ENCODE results near the gene SRRM3. TPM values are rescaled to one million over a fixed set of nuclear protein-coding genes. Genes with fewer than 3 reads are reported as not detected.
A peak's percentile ranks its signal among the peaks of the same experiment; 100 is the strongest.

Gene SRRM3
- total and polyA plus RNA-seq, 9 of the 15 experiments (the other 6 are each of a cell fraction or from before 2014, with no cell fraction given): 0.04 to 0.91 (median 0.46) TPM; not detected in 2

DNA sequence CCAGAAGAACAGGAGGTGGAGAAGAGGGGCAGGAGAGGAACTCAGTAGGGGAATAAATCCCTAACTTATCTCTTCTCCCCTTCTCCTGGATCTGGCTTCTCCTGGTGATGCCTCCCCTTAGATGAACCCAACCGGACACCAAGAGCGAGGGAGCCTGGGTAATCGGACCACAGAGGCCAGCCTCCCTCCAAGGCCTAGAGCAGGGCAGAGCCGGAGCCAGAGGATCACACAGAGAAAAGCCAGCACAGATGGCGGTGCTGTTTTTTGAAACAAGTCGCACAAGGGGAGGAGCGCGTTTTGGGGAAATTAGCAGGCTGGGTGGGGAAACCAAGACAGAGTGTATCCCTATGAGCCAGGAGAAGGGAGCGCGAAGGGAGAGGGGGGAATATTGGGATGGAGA lies 4.9 kb upstream of the SRRM3 start:
- intact Hi-C loops (cut with micrococcal nuclease) (no loop called here), in situ Hi-C loops (cut with MboI) (no loop called here)
- peaks cover 0 to 2% of the 10 kb centered on the region in 2 experiments; a peak in 2 of 5 replicates for H3K4me1 ChIP-seq (replicated peaks in 1 of 2; ENCODE audit: control insufficient read depth in 2 of 2, insufficient read depth in 2 of 2, low read length in 2 of 2)
- no TSS peak for BruUV-seq (replicated peaks)
- H3K36me3 ChIP-seq (ENCODE audit: control insufficient read depth, insufficient read depth, low read length): no peaks in the 10 kb centered on the region
- no peak for TF ChIP-seq ZFPM2 (CRISPR knock-in tag; IDR thresholded peaks at IDR 0.05)
- TF ChIP-seq DMBX1 (CRISPR knock-in tag; IDR thresholded peaks at IDR 0.05; ENCODE audit: borderline replicate concordance): no peak
- TF ChIP-seq HMGN3 (IDR thresholded peaks at IDR 0.05; ENCODE audit: borderline replicate concordance, extremely low read depth, insufficient read length, low read depth, low read length): no peak
- no peak for TF ChIP-seq CSDE1 (IDR thresholded peaks at IDR 0.05)
- TF ChIP-seq, protein P1, sequence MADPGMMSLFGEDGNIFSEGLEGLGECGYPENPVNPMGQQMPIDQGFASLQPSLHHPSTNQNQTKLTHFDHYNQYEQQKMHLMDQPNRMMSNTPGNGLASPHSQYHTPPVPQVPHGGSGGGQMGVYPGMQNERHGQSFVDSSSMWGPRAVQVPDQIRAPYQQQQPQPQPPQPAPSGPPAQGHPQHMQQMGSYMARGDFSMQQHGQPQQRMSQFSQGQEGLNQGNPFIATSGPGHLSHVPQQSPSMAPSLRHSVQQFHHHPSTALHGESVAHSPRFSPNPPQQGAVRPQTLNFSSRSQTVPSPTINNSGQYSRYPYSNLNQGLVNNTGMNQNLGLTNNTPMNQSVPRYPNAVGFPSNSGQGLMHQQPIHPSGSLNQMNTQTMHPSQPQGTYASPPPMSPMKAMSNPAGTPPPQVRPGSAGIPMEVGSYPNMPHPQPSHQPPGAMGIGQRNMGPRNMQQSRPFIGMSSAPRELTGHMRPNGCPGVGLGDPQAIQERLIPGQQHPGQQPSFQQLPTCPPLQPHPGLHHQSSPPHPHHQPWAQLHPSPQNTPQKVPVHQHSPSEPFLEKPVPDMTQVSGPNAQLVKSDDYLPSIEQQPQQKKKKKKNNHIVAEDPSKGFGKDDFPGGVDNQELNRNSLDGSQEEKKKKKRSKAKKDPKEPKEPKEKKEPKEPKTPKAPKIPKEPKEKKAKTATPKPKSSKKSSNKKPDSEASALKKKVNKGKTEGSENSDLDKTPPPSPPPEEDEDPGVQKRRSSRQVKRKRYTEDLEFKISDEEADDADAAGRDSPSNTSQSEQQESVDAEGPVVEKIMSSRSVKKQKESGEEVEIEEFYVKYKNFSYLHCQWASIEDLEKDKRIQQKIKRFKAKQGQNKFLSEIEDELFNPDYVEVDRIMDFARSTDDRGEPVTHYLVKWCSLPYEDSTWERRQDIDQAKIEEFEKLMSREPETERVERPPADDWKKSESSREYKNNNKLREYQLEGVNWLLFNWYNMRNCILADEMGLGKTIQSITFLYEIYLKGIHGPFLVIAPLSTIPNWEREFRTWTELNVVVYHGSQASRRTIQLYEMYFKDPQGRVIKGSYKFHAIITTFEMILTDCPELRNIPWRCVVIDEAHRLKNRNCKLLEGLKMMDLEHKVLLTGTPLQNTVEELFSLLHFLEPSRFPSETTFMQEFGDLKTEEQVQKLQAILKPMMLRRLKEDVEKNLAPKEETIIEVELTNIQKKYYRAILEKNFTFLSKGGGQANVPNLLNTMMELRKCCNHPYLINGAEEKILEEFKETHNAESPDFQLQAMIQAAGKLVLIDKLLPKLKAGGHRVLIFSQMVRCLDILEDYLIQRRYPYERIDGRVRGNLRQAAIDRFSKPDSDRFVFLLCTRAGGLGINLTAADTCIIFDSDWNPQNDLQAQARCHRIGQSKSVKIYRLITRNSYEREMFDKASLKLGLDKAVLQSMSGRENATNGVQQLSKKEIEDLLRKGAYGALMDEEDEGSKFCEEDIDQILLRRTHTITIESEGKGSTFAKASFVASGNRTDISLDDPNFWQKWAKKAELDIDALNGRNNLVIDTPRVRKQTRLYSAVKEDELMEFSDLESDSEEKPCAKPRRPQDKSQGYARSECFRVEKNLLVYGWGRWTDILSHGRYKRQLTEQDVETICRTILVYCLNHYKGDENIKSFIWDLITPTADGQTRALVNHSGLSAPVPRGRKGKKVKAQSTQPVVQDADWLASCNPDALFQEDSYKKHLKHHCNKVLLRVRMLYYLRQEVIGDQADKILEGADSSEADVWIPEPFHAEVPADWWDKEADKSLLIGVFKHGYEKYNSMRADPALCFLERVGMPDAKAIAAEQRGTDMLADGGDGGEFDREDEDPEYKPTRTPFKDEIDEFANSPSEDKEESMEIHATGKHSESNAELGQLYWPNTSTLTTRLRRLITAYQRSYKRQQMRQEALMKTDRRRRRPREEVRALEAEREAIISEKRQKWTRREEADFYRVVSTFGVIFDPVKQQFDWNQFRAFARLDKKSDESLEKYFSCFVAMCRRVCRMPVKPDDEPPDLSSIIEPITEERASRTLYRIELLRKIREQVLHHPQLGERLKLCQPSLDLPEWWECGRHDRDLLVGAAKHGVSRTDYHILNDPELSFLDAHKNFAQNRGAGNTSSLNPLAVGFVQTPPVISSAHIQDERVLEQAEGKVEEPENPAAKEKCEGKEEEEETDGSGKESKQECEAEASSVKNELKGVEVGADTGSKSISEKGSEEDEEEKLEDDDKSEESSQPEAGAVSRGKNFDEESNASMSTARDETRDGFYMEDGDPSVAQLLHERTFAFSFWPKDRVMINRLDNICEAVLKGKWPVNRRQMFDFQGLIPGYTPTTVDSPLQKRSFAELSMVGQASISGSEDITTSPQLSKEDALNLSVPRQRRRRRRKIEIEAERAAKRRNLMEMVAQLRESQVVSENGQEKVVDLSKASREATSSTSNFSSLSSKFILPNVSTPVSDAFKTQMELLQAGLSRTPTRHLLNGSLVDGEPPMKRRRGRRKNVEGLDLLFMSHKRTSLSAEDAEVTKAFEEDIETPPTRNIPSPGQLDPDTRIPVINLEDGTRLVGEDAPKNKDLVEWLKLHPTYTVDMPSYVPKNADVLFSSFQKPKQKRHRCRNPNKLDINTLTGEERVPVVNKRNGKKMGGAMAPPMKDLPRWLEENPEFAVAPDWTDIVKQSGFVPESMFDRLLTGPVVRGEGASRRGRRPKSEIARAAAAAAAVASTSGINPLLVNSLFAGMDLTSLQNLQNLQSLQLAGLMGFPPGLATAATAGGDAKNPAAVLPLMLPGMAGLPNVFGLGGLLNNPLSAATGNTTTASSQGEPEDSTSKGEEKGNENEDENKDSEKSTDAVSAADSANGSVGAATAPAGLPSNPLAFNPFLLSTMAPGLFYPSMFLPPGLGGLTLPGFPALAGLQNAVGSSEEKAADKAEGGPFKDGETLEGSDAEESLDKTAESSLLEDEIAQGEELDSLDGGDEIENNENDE (IDR thresholded peaks at IDR 0.05; ENCODE audit: low read depth, low read length): no peak
- no peak for TF ChIP-seq SETDB1 (IDR thresholded peaks at IDR 0.05; ENCODE audit: low read length)
- no peak for TF ChIP-seq BRF1 (IDR thresholded peaks at IDR 0.05; ENCODE audit: borderline replicate concordance, extremely low read depth, insufficient read length)
- ATAC-seq: no peak
- H3K9ac ChIP-seq (ENCODE audit: insufficient read depth in 1 of 2, low read depth in 2 of 2, low read length in 2 of 2): peak overlapping the region in 1 of 2 experiments; percentile 22; a peak in 1 of 4 replicates
- H3K27me3 ChIP-seq (ENCODE audit: control insufficient read depth in 2 of 2, insufficient read depth in 2 of 2, low read length in 2 of 2): peaks cover 23 to 52% of the 10 kb centered on the region in 2 experiments
- no peak overlapping the region for H3K27ac ChIP-seq (ENCODE audit: extremely low read depth, low read depth, low read length)
- no peak overlapping the region for H3K4me3 ChIP-seq
- ChIA-PET POLR2A (interaction anchor here (0.7 to 0.8 kb wide), 2 partner anchors 8 to 62 kb away, joined by 3 read pairs; no protein-coding TSS in a partner anchor), CTCF (ENCODE audit: low intra/inter-chr PET ratio) (no interaction called here)
- no peak overlapping the region for H2AFZ ChIP-seq (ENCODE audit: low read depth, low read length)
- whole genome bisulfite sequencing (ENCODE audit: insufficient coverage, low coverage, missing lambda C conversion rate): 25% methylated on average over 9 of the region's 10 CpGs
- H3K9me1 ChIP-seq (ENCODE audit: control insufficient read depth, insufficient read depth, low read length): no peaks in the 10 kb centered on the region
- 0 out of 2 replicates have a peak, but pooled peaks cover 4% of the 10 kb centered on the region for H4K20me1 ChIP-seq (replicated peaks; ENCODE audit: control insufficient read depth, insufficient read depth, low read length)
- 0 out of 2 replicates have a peak, but pooled peaks cover 2% of the 10 kb centered on the region for H3K9me3 ChIP-seq (replicated peaks; ENCODE audit: control insufficient read depth, insufficient read depth, low read depth, low read length)
- H3K4me2 ChIP-seq (ENCODE audit: insufficient read depth, low read length): no peak overlapping the region
- H3K79me2 ChIP-seq (ENCODE audit: control insufficient read depth, insufficient read depth, low read length): no peaks in the 10 kb centered on the region
- no peak for DNase-seq (ENCODE audit: extremely low read depth in 1 of 4, low spot score in 3 of 4)
- FAIRE-seq: no peak

Data from K562 (cell line).